Measurements from ENCODE around the gene PKHD1. TPM values are rescaled to one million over a fixed set of nuclear protein-coding genes. Genes with fewer than 3 reads are reported as not detected.

PKHD1 gene
- total RNA-seq, 4 donors from 2014 or later, result 0.16 to 0.60 (median 0.32) TPM

GRCh38 chr6:51893366-51893765 is 194.0 kb downstream of the PKHD1 start:
- intact Hi-C loops (cut with DNase I; ENCODE audit: low total_unique reads), result no loop called here
- no peak for DNase-seq
- Histone ChIP-seq H3K27ac (no peak overlapping the region), H3K9me3 (no peaks in the 10 kb centered on the region), H3K27me3 (no peaks in the 10 kb centered on the region), H3K4me1 (no peaks in the 10 kb centered on the region), H3K4me3 (no peak overlapping the region), H3K36me3 (no peaks in the 10 kb centered on the region)
- TF ChIP-seq POLR2A (IDR thresholded peaks at IDR 0.05) (no peak), POLR2AphosphoS5 (IDR thresholded peaks at IDR 0.05) (no peak), EP300 (IDR thresholded peaks at IDR 0.05; ENCODE audit: low read depth) (no peak), CTCF (IDR thresholded peaks at IDR 0.05) (no peak)
- in situ Hi-C loops (cut with MboI; ENCODE audit: low pct_ligation_motif_present in 1 of 4, low pct_unique_long_range_greater_than_20kb in 1 of 4, low sequenced_read_pairs in 3 of 4), result no loop called here
- 64 to 75% methylated on average over 3 to 4 of the region's 4 CpGs for WGBS, 2 donors (ENCODE audit: low coverage in 1 of 2)

- TF ChIP-seq CTCF (IDR thresholded peaks at IDR 0.05) (no peak), POLR2AphosphoS5 (IDR thresholded peaks at IDR 0.05) (no peak), EP300 (IDR thresholded peaks at IDR 0.05; ENCODE audit: low read depth) (no peak), POLR2A (IDR thresholded peaks at IDR 0.05) (no peak)
- in situ Hi-C loops (cut with MboI; ENCODE audit: low pct_ligation_motif_present in 1 of 4, low pct_unique_long_range_greater_than_20kb in 1 of 4, low sequenced_read_pairs in 3 of 4), result no loop called here
- WGBS, 2 donors (ENCODE audit: low coverage in 1 of 2), result 50 to 53% methylated on average over 4 of the region's 4 CpGs
- Histone ChIP-seq H3K36me3 (no peaks in the 10 kb centered on the region), H3K4me3 (no peak overlapping the region), H3K9me3 (no peaks in the 10 kb centered on the region), H3K4me1 (no peaks in the 10 kb centered on the region), H3K27me3 (no peaks in the 10 kb centered on the region), H3K27ac (no peak overlapping the region)
- intact Hi-C loops (cut with DNase I; ENCODE audit: low total_unique reads), result no loop called here
- no peak for DNase-seq
Observed at GRCh38 chr6:51892750-51893149, 194.7 kb downstream of the PKHD1 start.

GRCh38 chr6:51892339-51892738 is 195.1 kb downstream of the PKHD1 start:
- H3K4me1 ChIP-seq, result no peaks in the 10 kb centered on the region
- no peak overlapping the region for H3K4me3 ChIP-seq
- H3K27me3 ChIP-seq, result no peaks in the 10 kb centered on the region
- intact Hi-C loops (cut with DNase I; ENCODE audit: low total_unique reads), result no loop called here
- TF ChIP-seq POLR2AphosphoS5 (IDR thresholded peaks at IDR 0.05), result no peak
- no peak for TF ChIP-seq CTCF (IDR thresholded peaks at IDR 0.05)
- TF ChIP-seq POLR2A (IDR thresholded peaks at IDR 0.05), result no peak
- no peak for TF ChIP-seq EP300 (IDR thresholded peaks at IDR 0.05; ENCODE audit: low read depth)
- no peak for DNase-seq
- no peak overlapping the region for H3K27ac ChIP-seq
- in situ Hi-C loops (cut with MboI; ENCODE audit: low pct_ligation_motif_present in 1 of 4, low pct_unique_long_range_greater_than_20kb in 1 of 4, low sequenced_read_pairs in 3 of 4), result no loop called here
- WGBS, 2 donors (ENCODE audit: low coverage in 1 of 2), result 65 to 73% methylated on average over 3 of the region's 3 CpGs
- H3K36me3 ChIP-seq, result no peaks in the 10 kb centered on the region
- H3K9me3 ChIP-seq, result no peaks in the 10 kb centered on the region

GRCh38 chr6:51891784-51892183 is 195.6 kb downstream of the PKHD1 start:
- 60 to 71% methylated on average over 1 to 4 of the region's 4 CpGs for WGBS, 2 donors (ENCODE audit: low coverage in 1 of 2)
- in situ Hi-C loops (cut with MboI; ENCODE audit: low pct_ligation_motif_present in 1 of 4, low pct_unique_long_range_greater_than_20kb in 1 of 4, low sequenced_read_pairs in 3 of 4), result no loop called here
- Histone ChIP-seq H3K4me1 (no peaks in the 10 kb centered on the region), H3K9me3 (no peaks in the 10 kb centered on the region), H3K27me3 (no peaks in the 10 kb centered on the region), H3K27ac (no peak overlapping the region), H3K4me3 (no peak overlapping the region), H3K36me3 (no peaks in the 10 kb centered on the region)
- intact Hi-C loops (cut with DNase I; ENCODE audit: low total_unique reads), result no loop called here
- TF ChIP-seq CTCF (IDR thresholded peaks at IDR 0.05), result no peak
- no peak for TF ChIP-seq POLR2A (IDR thresholded peaks at IDR 0.05)
- TF ChIP-seq POLR2AphosphoS5 (IDR thresholded peaks at IDR 0.05), result no peak
- TF ChIP-seq EP300 (IDR thresholded peaks at IDR 0.05; ENCODE audit: low read depth), result no peak
- DNase-seq, result no peak
